AG09309 (cell line): ENCODE results near the gene HTR3C.
A peak's percentile ranks its signal among the peaks of the same experiment; 100 is the strongest.

Source experiments
- DNase-seq: peaks from one replicate; pipeline ENCODE4 v3.0.0-alpha.2; 2010; ENCODE audit warnings: low read depth
- H3K4me3 ChIP-seq: 2 replicates; pipeline ENCODE4 v1.5.1; 2011; ENCODE audit warnings: mild to moderate bottlenecking, low read depth, low read length, moderate library complexity; ENCODE audit not compliant: control insufficient read depth
- TF ChIP-seq, protein P1 (sequence below): IDR thresholded peaks from 2 replicates; pipeline ENCODE4 v1.5.1; 2011; ENCODE audit warnings: mild to moderate bottlenecking, low read depth, low read length, inconsistent platforms; ENCODE audit not compliant: insufficient read depth, control insufficient read depth; ENCODE audit errors: missing control alignments

HTR3C gene

DNA sequence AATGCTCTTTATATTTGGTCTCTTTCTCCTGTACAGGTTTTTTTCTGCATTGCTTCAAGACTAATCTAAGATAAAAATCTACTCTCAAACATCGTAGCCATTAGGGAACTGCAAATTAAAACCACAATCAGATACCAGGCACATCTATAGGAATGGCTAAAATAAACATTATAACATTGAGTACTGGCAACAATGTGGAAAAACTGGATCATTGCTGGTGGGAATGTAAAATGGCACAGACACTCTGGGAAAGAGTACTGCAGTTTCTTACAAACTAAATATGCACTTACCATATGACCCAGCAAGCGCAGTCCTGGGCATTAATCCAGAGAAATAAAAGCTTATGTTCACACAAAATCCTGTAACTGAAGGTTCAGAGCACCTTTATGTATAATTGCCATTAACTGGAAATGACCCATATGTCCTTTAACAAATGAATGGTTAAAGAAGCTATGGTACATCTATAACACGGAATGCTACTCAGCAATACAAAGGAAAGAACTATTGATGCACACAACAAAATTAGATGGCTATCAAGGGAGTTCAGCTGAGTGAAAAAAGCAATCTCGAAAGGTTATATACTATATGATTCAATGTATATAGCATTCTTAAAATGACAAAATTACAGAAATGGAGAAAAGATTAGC lies 41.5 kb upstream of the HTR3C start:
- TF ChIP-seq, protein P1, sequence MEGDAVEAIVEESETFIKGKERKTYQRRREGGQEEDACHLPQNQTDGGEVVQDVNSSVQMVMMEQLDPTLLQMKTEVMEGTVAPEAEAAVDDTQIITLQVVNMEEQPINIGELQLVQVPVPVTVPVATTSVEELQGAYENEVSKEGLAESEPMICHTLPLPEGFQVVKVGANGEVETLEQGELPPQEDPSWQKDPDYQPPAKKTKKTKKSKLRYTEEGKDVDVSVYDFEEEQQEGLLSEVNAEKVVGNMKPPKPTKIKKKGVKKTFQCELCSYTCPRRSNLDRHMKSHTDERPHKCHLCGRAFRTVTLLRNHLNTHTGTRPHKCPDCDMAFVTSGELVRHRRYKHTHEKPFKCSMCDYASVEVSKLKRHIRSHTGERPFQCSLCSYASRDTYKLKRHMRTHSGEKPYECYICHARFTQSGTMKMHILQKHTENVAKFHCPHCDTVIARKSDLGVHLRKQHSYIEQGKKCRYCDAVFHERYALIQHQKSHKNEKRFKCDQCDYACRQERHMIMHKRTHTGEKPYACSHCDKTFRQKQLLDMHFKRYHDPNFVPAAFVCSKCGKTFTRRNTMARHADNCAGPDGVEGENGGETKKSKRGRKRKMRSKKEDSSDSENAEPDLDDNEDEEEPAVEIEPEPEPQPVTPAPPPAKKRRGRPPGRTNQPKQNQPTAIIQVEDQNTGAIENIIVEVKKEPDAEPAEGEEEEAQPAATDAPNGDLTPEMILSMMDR, result no peak

DNA sequence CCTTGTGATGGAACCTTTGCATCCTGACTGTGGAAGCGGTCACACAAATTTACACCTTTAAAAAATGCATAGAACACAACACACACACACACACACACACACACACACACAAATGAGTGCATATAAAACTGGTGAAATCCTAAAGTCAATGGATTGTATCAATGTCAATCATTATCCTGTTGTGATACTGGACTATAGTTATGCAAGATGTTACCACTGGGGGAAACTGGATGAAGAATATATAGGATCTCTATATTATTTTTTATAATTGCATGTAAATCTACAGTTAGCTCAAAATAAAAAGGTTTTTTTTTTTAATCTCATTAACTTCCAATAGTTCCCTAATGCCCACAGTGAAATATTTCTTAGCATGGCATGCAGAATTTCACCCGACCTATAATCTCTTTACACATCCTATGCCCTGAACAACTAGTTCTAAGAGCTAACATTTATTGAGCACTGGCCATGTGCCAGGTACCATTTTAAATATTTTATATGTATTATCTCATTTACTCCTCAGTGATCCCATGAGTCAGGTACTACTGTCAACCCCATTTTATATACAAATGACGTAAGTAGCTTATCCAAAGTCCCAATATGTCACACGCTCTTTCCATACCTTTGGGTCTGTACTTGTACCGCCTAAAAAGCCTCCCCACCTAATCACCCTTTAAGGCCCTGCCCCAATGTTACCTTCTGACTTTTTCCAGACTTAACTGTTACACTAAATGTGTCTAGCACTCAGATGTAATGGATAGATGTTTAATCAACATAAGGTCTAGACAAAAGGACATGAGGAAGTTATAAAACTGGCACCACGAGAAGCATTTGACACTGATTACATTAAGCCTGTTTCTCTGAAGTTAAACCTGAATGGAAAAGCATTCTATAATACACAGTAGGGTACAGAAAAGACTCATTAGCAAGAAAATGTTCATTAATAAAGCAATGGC lies 40.6 kb upstream of the HTR3C start:
- DNase-seq, result no peak
- TF ChIP-seq, protein P1, result no peak
- H3K4me3 ChIP-seq, result no peak overlapping the region

More for the DNA sequence above, 41.5 kb upstream of the HTR3C start:
- DNase-seq, result no peak
- no peak overlapping the region for H3K4me3 ChIP-seq

DNA sequence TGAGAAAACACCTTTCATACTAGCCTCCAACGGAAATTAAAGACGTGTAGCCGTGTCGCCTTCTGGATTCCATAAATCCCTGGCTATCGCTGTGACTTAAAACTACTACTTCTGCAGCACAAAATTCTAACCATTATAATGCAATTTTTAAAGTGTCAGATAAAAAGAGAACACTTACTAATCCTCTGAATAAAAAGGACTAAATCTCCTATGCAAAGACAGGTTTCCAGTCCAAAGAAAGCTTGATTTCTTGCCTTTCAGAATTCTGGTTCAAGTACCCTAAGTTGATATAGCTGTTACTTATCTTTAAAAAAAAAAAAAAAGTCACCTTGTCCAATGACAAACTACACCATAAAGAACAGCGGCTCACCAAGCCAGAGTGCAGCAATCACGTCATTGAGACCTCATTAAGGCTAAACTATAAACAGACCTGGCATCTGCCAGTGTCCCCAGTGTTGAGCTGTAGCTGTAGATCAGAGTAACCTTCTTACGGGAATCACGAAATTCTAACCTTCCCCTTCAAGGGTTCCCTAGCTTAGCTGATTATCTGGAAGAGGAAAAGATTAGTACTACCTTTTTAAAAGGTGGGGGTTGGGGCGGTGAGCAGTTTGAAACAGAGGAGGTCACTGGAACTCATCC lies 37.3 kb upstream of the HTR3C start:
- TF ChIP-seq, protein P1, result no peak
- no peak for DNase-seq
- no peak overlapping the region for H3K4me3 ChIP-seq

DNA sequence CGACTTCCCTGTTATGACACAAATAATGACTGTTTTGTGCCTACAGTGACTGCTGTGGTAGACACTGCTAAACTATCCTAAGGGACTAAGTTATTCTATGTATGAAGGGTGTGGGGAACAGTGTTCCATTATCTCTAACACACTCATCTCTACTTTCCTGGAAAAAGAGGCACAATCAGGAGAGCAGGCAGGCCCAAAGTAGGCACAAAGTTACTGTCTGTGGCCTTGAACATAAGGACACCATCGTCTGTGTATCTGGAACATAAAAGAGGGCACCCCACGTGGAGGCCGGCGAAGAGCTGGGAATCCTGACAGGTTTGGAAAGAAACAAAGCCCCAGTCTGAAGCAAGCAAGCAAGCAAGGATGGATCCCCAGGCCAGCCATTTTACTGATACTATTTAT lies 36.7 kb upstream of the HTR3C start:
- TF ChIP-seq, protein P1, result no peak
- DNase-seq, result no peak
- no peak overlapping the region for H3K4me3 ChIP-seq

DNA sequence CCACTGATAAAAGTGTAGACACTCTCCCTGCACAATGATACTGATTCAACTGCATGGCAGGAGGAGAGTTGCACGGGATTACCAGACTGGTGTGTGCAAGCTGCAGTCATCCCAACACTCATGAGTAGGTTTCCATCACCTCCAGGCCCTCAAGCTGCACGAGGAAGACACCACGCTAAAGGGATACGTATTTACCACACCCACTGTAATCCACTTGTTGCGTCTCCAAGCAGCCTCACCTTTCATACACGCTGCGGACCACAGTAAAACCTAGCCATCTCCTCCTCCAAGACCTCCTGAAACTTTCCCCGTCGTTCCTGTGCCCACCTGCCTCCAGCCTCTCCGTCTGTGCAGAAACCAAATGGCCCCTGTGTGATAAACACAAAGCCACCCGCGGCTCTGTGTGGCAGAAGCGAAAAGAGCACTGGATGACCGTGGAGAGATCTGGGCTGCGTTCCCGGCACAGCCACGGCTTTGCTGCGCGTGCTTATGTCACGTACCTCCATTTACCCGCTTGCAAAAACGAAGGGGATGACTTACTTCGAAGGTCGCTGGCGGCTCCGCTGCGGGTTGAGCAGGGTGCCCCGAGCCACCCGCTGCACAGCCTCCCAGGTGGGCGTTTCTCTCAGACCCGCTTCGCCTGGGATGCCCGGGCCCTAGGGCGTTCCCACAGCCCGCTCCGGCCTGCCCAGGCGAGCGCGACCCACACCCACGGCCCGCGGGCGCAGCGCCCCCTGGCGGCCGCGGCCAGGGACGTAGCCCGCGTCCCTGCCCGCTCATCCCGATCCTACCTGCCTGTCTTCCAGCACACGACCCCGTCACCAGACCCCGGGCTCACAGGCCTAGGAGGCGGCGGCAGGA lies 35.8 kb upstream of the HTR3C start:
- peak overlapping the region; percentile 97 for H3K4me3 ChIP-seq
- no peak for DNase-seq
- TF ChIP-seq, protein P1, result peak; percentile 35

DNA sequence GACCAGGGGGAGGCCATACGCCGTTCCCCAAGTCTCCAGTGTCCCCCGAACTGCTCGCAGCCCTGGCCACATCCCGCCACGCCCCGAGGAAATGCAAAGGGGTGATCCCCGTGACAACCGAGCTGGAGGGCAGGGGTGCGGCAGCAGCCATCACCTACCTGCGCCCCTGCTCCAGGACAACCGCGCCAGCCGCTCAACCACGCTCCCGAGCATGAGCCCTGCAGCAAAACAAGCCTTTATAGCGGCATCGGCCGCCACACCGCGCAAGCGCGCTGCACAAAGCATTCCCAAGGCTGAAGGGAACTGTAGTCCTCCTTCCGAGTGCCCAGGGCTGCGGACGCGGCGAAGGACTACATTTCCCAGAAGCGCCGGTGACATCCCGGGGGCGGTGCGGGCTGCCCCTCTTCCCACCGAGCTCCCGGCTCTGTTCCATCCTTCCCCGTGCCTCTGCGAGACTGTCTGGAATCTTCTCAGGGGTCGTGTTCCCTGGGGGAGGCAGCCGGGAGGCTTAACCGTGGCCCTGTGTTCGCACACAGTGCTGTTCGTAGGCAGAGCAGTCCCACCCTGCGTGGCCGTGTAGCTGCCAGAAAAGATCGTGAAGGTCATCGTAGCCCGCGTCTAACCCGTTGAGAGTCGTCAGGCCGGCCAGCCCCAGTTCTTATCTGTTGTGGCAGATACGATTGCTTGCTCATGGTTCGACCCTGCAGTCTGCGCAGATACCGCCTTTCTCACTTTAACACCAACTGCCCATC lies 35.0 kb upstream of the HTR3C start, which contains the start of gene ABCC5:
TSS of gene ABCC5 (minus strand) at position 213 of the 752 bp plus-strand sequence. CDS start 3,492 bp downstream, outside the sequence.
- TF ChIP-seq, protein P1, result no peak

More for the DNA sequence above, 35.0 kb upstream of the HTR3C start, which contains the start of gene ABCC5:
- H3K4me3 ChIP-seq, result peak within 1 kb of the TSS; percentile 97
- DNase-seq, result peak; percentile 71
